ENCODE data around the gene LIMCH1. TPM values are rescaled to one million over a fixed set of nuclear protein-coding genes. Genes with fewer than 3 reads are reported as not detected.

Gene LIMCH1
- total RNA-seq, 1 experiment from 2014 or later = 19.7 TPM

DNA sequence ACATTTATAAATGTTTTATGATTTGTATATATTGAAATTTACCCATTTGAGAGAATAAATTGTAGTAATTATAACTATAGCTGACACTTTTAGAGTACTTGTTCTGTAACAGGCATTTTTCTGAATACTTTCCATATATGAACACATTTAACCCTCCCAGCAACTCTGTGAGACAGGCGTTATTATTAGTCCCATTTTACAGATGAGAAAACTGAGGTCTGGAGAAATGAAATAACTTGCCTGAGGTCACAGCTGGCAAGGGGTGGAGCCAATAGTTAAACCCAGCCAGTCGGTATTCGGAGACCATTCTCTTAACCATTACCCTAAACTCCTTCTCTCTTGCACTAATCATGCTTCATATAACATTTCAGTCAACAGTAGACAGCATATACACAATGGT lies 72.5 kb downstream of the LIMCH1 start:
- intact Hi-C loops (cut with micrococcal nuclease) = loop anchor here (5.0 kb wide), 1 partner anchor 47 kb away; no protein-coding TSS in a partner anchor
- Histone ChIP-seq H4K20me1 (ENCODE audit: low read length) (no peaks in the 10 kb centered on the region), H3F3A (ENCODE audit: low read length, unreplicated experiment) (no peaks in the 10 kb centered on the region), H3K4me2 (ENCODE audit: low read length) (peak overlapping the region; percentile 11; the same call in 1 of the 2 replicates), H3K27me3 (ENCODE audit: low read length) (no peaks in the 10 kb centered on the region), H3K4me3 (ENCODE audit: low read length) (no peak overlapping the region), H2AFZ (ENCODE audit: low read length) (no peak overlapping the region), H3K9me3 (ENCODE audit: low read length) (no peaks in the 10 kb centered on the region), H3K36me3 (ENCODE audit: low read depth, low read length) (no peaks in the 10 kb centered on the region), H3K9me2 (replicated peaks; ENCODE audit: low read length) (no peaks in the 10 kb centered on the region), H3K79me2 (ENCODE audit: low read length) (no peaks in the 10 kb centered on the region), H3K9ac (ENCODE audit: low read length) (no peak overlapping the region), H3K27ac (ENCODE audit: low read length) (peak overlapping the region; percentile 44), H3K4me1 (ENCODE audit: insufficient read depth, low read length) (peaks cover 27% of the 10 kb centered on the region)
- POLR2A ChIA-PET (ENCODE audit: unreplicated experiment) = no interaction called here
- no TSS peak for BruUV-seq (replicated peaks)
- DNase-seq (no peak), ATAC-seq (no peak)
- TF ChIP-seq, protein P1, sequence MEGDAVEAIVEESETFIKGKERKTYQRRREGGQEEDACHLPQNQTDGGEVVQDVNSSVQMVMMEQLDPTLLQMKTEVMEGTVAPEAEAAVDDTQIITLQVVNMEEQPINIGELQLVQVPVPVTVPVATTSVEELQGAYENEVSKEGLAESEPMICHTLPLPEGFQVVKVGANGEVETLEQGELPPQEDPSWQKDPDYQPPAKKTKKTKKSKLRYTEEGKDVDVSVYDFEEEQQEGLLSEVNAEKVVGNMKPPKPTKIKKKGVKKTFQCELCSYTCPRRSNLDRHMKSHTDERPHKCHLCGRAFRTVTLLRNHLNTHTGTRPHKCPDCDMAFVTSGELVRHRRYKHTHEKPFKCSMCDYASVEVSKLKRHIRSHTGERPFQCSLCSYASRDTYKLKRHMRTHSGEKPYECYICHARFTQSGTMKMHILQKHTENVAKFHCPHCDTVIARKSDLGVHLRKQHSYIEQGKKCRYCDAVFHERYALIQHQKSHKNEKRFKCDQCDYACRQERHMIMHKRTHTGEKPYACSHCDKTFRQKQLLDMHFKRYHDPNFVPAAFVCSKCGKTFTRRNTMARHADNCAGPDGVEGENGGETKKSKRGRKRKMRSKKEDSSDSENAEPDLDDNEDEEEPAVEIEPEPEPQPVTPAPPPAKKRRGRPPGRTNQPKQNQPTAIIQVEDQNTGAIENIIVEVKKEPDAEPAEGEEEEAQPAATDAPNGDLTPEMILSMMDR (conservative IDR thresholded peaks at IDR 0.05; ENCODE audit: low read depth, low read length) = no peak
- TF ChIP-seq EZH2phosphoT487 (IDR thresholded peaks at IDR 0.05; ENCODE audit: borderline replicate concordance, low read length) = no peak
- TF ChIP-seq EZH2 (IDR thresholded peaks at IDR 0.05; ENCODE audit: low read length, unreplicated experiment) = no peak
- CTCF ChIA-PET = no interaction called here

DNA sequence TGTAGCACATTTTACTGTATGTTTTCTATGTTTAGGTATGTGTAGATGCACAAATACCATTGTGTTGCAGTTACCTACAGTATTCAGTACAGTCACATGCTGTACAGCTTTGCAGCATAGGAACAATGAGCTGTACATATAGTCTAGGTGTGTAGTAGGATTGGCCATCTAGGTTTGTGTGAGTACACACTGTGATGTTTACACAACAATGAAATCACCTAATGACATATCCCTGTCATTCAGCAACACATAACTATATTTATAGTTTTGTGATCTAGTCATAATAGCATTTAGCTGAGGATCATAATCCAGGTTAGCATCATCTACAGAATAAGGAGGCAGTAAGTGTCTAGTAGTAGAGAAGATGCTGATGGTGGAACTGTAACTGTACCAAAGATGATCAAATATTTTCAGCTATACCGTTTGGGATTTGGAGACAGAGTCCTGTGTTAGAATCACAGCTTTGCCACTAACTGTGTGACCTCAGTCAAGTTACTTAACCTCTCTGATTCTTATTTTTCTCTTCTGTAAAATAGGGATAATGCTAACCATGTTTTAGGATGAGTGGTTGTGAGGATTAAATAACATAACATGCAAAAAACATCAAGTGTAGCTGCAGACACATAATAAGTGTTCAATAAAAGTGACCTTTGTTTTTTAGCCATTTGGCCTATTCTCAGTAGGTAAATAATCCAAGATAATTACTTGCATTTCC lies 73.3 kb downstream of the LIMCH1 start:
- intact Hi-C loops (cut with micrococcal nuclease) = loop anchor here (5.0 kb wide), 1 partner anchor 46 kb away; no protein-coding TSS in a partner anchor
- Histone ChIP-seq H3K27ac (ENCODE audit: low read length) (peak overlapping the region; percentile 79), H3K4me2 (ENCODE audit: low read length) (peak overlapping the region; percentile 25), H3K4me3 (ENCODE audit: low read length) (no peak overlapping the region), H3K9me2 (replicated peaks; ENCODE audit: low read length) (no peaks in the 10 kb centered on the region), H3K79me2 (ENCODE audit: low read length) (no peaks in the 10 kb centered on the region), H3K4me1 (ENCODE audit: insufficient read depth, low read length) (peaks cover 27% of the 10 kb centered on the region), H4K20me1 (ENCODE audit: low read length) (no peaks in the 10 kb centered on the region), H2AFZ (ENCODE audit: low read length) (no peak overlapping the region), H3K36me3 (ENCODE audit: low read depth, low read length) (no peaks in the 10 kb centered on the region), H3K27me3 (ENCODE audit: low read length) (no peaks in the 10 kb centered on the region), H3F3A (ENCODE audit: low read length, unreplicated experiment) (no peaks in the 10 kb centered on the region), H3K9me3 (ENCODE audit: low read length) (no peaks in the 10 kb centered on the region), H3K9ac (ENCODE audit: low read length) (no peak overlapping the region)
- POLR2A ChIA-PET (ENCODE audit: unreplicated experiment) = no interaction called here
- ATAC-seq = peak; percentile 69
- DNase-seq = peak; percentile 65
- no TSS peak for BruUV-seq (replicated peaks)
- CTCF ChIA-PET = no interaction called here
- TF ChIP-seq, protein P1 (conservative IDR thresholded peaks at IDR 0.05; ENCODE audit: low read depth, low read length) = no peak
- TF ChIP-seq EZH2phosphoT487 (IDR thresholded peaks at IDR 0.05; ENCODE audit: borderline replicate concordance, low read length) (no peak), EZH2 (IDR thresholded peaks at IDR 0.05; ENCODE audit: low read length, unreplicated experiment) (no peak)

Data from PC-3 (cell line).